HCT116 (cell line): ENCODE measurements around the gene LTB4R.

Experiments
- EZH2 ChIP-seq: fragments of 200-600 bp; sonication (generic); IDR thresholded peaks from 2 replicates; pipeline ENCODE4 v1.6.1; 2017; ENCODE audit warnings: antibody characterized with exemption, mixed run types
- FOSL1 ChIP-seq: IDR thresholded peaks from 2 replicates; pipeline ENCODE4 v1.6.1; 2012; ENCODE audit warnings: low read depth
- POLR2A ChIP-seq: IDR thresholded peaks from 2 replicates; pipeline ENCODE4 v1.7.0; 2011; ENCODE audit warnings: borderline replicate concordance; ENCODE audit not compliant: insufficient read depth, insufficient read length; ENCODE audit errors: extremely low read depth
- POLR2AphosphoS5 ChIP-seq: IDR thresholded peaks from 2 replicates; pipeline ENCODE4 v1.6.1; 2011; ENCODE audit warnings: mild to moderate bottlenecking, low read depth, low read length, moderate library complexity
- RAD21 ChIP-seq: IDR thresholded peaks from 2 replicates; pipeline ENCODE4 v1.6.1; 2012; ENCODE audit warnings: low read depth, mild to moderate bottlenecking
- SIN3A ChIP-seq: IDR thresholded peaks from 2 replicates; pipeline ENCODE4 v1.6.1; 2012; ENCODE audit warnings: low read depth
- TCF7L2 ChIP-seq: IDR thresholded peaks from 2 replicates; pipeline ENCODE4 v1.7.0; 2011; ENCODE audit warnings: borderline replicate concordance, inconsistent platforms; ENCODE audit not compliant: insufficient read depth, insufficient read length; ENCODE audit errors: extremely low read depth
- TF ChIP-seq, protein P1 (sequence below), 3 experiments: fragments of 200-600 bp in 1 of 3; sonication (generic) in 1 of 3; IDR thresholded peaks in 2 of 3; conservative IDR thresholded peaks in 1 of 3; 2 replicates each; pipeline ENCODE4 v1.5.1; 2012 to 2017; ENCODE audit warnings: low read depth in 2 of 3, low read length in 2 of 3, antibody characterized with exemption in 1 of 3, borderline replicate concordance in 1 of 3, control low read depth in 1 of 3, mild to moderate bottlenecking in 1 of 3, mixed read lengths in 1 of 3, mixed run types in 1 of 3, moderate library complexity in 1 of 3; ENCODE audit not compliant: insufficient read depth in 1 of 3
- TF ChIP-seq, protein P2 (sequence below): IDR thresholded peaks from 2 replicates; pipeline ENCODE4 v1.6.1; 2012; ENCODE audit warnings: low read depth

DNA sequence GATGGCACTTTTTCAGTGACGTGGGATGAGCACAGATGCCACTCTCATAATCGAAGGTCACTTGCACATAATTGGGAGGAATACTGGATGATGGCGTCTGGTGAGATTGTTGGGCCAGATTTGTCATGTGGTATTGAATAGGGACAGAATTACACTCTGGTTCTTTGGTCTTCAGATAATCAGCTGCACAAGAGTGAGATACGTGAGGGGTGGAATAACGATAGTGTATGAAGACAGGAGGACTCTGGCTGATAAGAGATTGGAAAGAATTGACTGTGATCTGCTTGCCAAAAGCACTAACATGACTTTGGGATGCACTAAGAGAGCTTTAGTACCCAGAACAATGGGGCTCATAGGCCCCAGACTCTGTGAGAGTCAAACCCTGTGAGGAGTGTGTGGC is 32.9 kb upstream of the LTB4R start:
- TF ChIP-seq, protein P1, sequence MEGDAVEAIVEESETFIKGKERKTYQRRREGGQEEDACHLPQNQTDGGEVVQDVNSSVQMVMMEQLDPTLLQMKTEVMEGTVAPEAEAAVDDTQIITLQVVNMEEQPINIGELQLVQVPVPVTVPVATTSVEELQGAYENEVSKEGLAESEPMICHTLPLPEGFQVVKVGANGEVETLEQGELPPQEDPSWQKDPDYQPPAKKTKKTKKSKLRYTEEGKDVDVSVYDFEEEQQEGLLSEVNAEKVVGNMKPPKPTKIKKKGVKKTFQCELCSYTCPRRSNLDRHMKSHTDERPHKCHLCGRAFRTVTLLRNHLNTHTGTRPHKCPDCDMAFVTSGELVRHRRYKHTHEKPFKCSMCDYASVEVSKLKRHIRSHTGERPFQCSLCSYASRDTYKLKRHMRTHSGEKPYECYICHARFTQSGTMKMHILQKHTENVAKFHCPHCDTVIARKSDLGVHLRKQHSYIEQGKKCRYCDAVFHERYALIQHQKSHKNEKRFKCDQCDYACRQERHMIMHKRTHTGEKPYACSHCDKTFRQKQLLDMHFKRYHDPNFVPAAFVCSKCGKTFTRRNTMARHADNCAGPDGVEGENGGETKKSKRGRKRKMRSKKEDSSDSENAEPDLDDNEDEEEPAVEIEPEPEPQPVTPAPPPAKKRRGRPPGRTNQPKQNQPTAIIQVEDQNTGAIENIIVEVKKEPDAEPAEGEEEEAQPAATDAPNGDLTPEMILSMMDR (IDR thresholded peaks at IDR 0.05 in 2 of 3, conservative IDR thresholded peaks at IDR 0.05 in 1 of 3; ENCODE audit: borderline replicate concordance in 1 of 3, insufficient read depth in 1 of 3, low read depth in 2 of 3, low read length in 2 of 3), result no peak
- TF ChIP-seq EZH2 (no peak), RAD21 (no peak), POLR2AphosphoS5 (no peak), TCF7L2 (no peak), POLR2A (no peak), SIN3A (no peak), FOSL1 (no peak)
- TF ChIP-seq, protein P2, sequence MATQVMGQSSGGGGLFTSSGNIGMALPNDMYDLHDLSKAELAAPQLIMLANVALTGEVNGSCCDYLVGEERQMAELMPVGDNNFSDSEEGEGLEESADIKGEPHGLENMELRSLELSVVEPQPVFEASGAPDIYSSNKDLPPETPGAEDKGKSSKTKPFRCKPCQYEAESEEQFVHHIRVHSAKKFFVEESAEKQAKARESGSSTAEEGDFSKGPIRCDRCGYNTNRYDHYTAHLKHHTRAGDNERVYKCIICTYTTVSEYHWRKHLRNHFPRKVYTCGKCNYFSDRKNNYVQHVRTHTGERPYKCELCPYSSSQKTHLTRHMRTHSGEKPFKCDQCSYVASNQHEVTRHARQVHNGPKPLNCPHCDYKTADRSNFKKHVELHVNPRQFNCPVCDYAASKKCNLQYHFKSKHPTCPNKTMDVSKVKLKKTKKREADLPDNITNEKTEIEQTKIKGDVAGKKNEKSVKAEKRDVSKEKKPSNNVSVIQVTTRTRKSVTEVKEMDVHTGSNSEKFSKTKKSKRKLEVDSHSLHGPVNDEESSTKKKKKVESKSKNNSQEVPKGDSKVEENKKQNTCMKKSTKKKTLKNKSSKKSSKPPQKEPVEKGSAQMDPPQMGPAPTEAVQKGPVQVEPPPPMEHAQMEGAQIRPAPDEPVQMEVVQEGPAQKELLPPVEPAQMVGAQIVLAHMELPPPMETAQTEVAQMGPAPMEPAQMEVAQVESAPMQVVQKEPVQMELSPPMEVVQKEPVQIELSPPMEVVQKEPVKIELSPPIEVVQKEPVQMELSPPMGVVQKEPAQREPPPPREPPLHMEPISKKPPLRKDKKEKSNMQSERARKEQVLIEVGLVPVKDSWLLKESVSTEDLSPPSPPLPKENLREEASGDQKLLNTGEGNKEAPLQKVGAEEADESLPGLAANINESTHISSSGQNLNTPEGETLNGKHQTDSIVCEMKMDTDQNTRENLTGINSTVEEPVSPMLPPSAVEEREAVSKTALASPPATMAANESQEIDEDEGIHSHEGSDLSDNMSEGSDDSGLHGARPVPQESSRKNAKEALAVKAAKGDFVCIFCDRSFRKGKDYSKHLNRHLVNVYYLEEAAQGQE, result no peak
